COLO668 (cell line): ENCODE data around the gene PHPT1.
"Not testable (repeated sequence)": the region's sequence is repeated elsewhere in the genome, so short reads cannot be mapped to it uniquely, and the experiment has no call there.

ENCODE experiments used
- DNase-seq: peaks from one replicate; lab custom pipeline; 2025; ENCODE audit not compliant: unreplicated experiment; lab: John Stamatoyannopoulos, UW

The PHPT1 gene

GRCh38 chr9:136849038-136849959 is at the start of gene PHPT1:
Gene PHPT1, plus strand, starts transcription at chr9:136849409. Its CDS starts 22 bp downstream, at chr9:136849431.
- DNase-seq: peak; percentile 98

GRCh38 chr9:136799854-136800657 is 49.2 kb upstream of the PHPT1 start:
- peak; percentile 96 for DNase-seq

GRCh38 chr9:136802321-136802720 is 46.9 kb upstream of the PHPT1 start:
- no peak for DNase-seq

- not testable (repeated sequence) for DNase-seq
Measured at GRCh38 chr9:136803009-136803550, 46.1 kb upstream of the PHPT1 start.

- DNase-seq: no peak
Measured at GRCh38 chr9:136803551-136804508, 45.4 kb upstream of the PHPT1 start.

- no peak for DNase-seq
Measured at GRCh38 chr9:136804509-136805206, 44.6 kb upstream of the PHPT1 start.

- no peak for DNase-seq
Measured at GRCh38 chr9:136805207-136805740, 43.9 kb upstream of the PHPT1 start.

- DNase-seq: no peak
Measured at GRCh38 chr9:136806067-136806466, 43.1 kb upstream of the PHPT1 start.

- peak; percentile 16 for DNase-seq
Measured at GRCh38 chr9:136806631-136807201, 42.5 kb upstream of the PHPT1 start.

- DNase-seq: peak; percentile 89
Measured at GRCh38 chr9:136807281-136808074, 41.7 kb upstream of the PHPT1 start, which contains the start of gene RABL6. Gene RABL6, plus strand, starts transcription at chr9:136807948. Its CDS starts 249 bp downstream, at chr9:136808197.

- peak; percentile 67 for DNase-seq
Measured at GRCh38 chr9:136808075-136808805, 41.0 kb upstream of the PHPT1 start.

GRCh38 chr9:136808806-136809158 is 40.4 kb upstream of the PHPT1 start:
- DNase-seq: no peak

GRCh38 chr9:136814725-136815421 is 34.3 kb upstream of the PHPT1 start:
- no peak for DNase-seq

- no peak for DNase-seq
Measured at GRCh38 chr9:136815422-136815782, 33.8 kb upstream of the PHPT1 start.

GRCh38 chr9:136820971-136821825 is 28.0 kb upstream of the PHPT1 start:
- DNase-seq: no peak

GRCh38 chr9:136821826-136822544 is 27.2 kb upstream of the PHPT1 start:
- no peak for DNase-seq
